Measurements from ENCODE around the gene MYO7B.
A peak's percentile ranks its signal among the peaks of the same experiment; 100 is the strongest.

Gene MYO7B

DNA sequence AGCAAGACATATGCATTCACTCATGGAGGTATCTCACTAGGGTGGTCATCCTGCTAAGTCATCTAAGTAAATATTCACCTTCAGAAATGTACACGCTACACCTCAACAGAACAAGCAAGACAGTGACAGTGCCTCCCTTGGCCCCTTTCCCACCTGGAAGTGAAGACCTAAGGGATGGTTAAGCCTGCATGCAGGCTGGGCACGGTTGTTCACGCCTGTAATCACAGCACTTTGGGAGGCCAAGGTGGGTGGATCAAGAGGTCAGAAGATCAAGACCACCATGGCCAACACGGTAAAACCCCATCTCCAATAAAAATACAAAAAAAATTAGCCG, 135.4 kb downstream of the MYO7B start:
- Histone ChIP-seq H2AK5ac (ENCODE audit: low read length) (no peak overlapping the region), H3K79me1 (ENCODE audit: low read length) (no peaks in the 10 kb centered on the region), H3K18ac (ENCODE audit: low read length) (no peak overlapping the region), H3K4ac (ENCODE audit: low read depth, low read length) (no peak overlapping the region), H4K8ac (ENCODE audit: low read depth, low read length) (no peak overlapping the region), H3K27me3 (ENCODE audit: insufficient read depth, low read length, poor library complexity) (peaks cover 4% of the 10 kb centered on the region), H3K27ac (ENCODE audit: low read depth, low read length) (no peak overlapping the region), H3K4me1 (ENCODE audit: control insufficient read depth, low read depth, low read length) (no peaks in the 10 kb centered on the region), H3K36me3 (ENCODE audit: control insufficient read depth, insufficient read depth, low read length) (no peaks in the 10 kb centered on the region), H2BK120ac (ENCODE audit: low read depth, low read length) (no peak overlapping the region), H3K56ac (ENCODE audit: low read length) (no peak overlapping the region), H3K79me2 (ENCODE audit: control insufficient read depth, insufficient read depth, low read length) (no peaks in the 10 kb centered on the region), H2BK5ac (ENCODE audit: low read length) (no peak overlapping the region), H3K4me2 (ENCODE audit: low read length) (no peak overlapping the region), H4K5ac (ENCODE audit: low read length) (no peak overlapping the region), H3K4me3 (ENCODE audit: low read length) (no peak overlapping the region), H2BK15ac (replicated peaks; ENCODE audit: low read depth) (no peak overlapping the region), H3K9ac (ENCODE audit: low read length) (no peak overlapping the region), H3K23ac (ENCODE audit: low read length) (no peak overlapping the region)
- WGBS (ENCODE audit: extremely low coverage, insufficient coverage, low lambda C conversion rate): no CpG with 5 or more reads among the region's 5 CpGs
- no peak for DNase-seq

- Histone ChIP-seq H3K4ac (ENCODE audit: low read depth, low read length) (no peak overlapping the region), H3K4me3 (ENCODE audit: low read length) (no peak overlapping the region), H3K23ac (ENCODE audit: low read length) (peak overlapping the region; percentile 66), H2BK120ac (ENCODE audit: low read depth, low read length) (no peak overlapping the region), H3K36me3 (ENCODE audit: control insufficient read depth, insufficient read depth, low read length) (no peaks in the 10 kb centered on the region), H3K4me1 (ENCODE audit: control insufficient read depth, low read depth, low read length) (no peaks in the 10 kb centered on the region), H3K56ac (ENCODE audit: low read length) (no peak overlapping the region), H3K27ac (ENCODE audit: low read depth, low read length) (no peak overlapping the region), H3K79me2 (ENCODE audit: control insufficient read depth, insufficient read depth, low read length) (no peaks in the 10 kb centered on the region), H2BK15ac (replicated peaks; ENCODE audit: low read depth) (no peak overlapping the region), H4K5ac (ENCODE audit: low read length) (no peak overlapping the region), H3K9ac (ENCODE audit: low read length) (no peak overlapping the region), H2BK5ac (ENCODE audit: low read length) (no peak overlapping the region), H3K4me2 (ENCODE audit: low read length) (no peak overlapping the region), H4K8ac (ENCODE audit: low read depth, low read length) (no peak overlapping the region), H3K18ac (ENCODE audit: low read length) (no peak overlapping the region), H2AK5ac (ENCODE audit: low read length) (no peak overlapping the region), H3K79me1 (ENCODE audit: low read length) (no peaks in the 10 kb centered on the region), H3K27me3 (ENCODE audit: insufficient read depth, low read length, poor library complexity) (peaks cover 7% of the 10 kb centered on the region)
- no peak for DNase-seq
- no CpG with 5 or more reads among the region's 14 CpGs for WGBS (ENCODE audit: extremely low coverage, insufficient coverage, low lambda C conversion rate)
Measured at GRCh38 chr2:127671557-127672302, 136.2 kb downstream of the MYO7B start.

- Histone ChIP-seq H3K4me3 (ENCODE audit: low read length) (no peak overlapping the region), H3K56ac (ENCODE audit: low read length) (no peak overlapping the region), H3K4me1 (ENCODE audit: control insufficient read depth, low read depth, low read length) (no peaks in the 10 kb centered on the region), H2BK15ac (replicated peaks; ENCODE audit: low read depth) (no peak overlapping the region), H3K23ac (ENCODE audit: low read length) (no peak overlapping the region), H2BK5ac (ENCODE audit: low read length) (no peak overlapping the region), H3K27me3 (ENCODE audit: insufficient read depth, low read length, poor library complexity) (peaks cover 7% of the 10 kb centered on the region), H3K36me3 (ENCODE audit: control insufficient read depth, insufficient read depth, low read length) (no peaks in the 10 kb centered on the region), H3K4ac (ENCODE audit: low read depth, low read length) (no peak overlapping the region), H3K18ac (ENCODE audit: low read length) (no peak overlapping the region), H3K4me2 (ENCODE audit: low read length) (no peak overlapping the region), H3K27ac (ENCODE audit: low read depth, low read length) (no peak overlapping the region), H2AK5ac (ENCODE audit: low read length) (no peak overlapping the region), H4K8ac (ENCODE audit: low read depth, low read length) (no peak overlapping the region), H3K9ac (ENCODE audit: low read length) (no peak overlapping the region), H4K5ac (ENCODE audit: low read length) (no peak overlapping the region), H3K79me1 (ENCODE audit: low read length) (no peaks in the 10 kb centered on the region), H2BK120ac (ENCODE audit: low read depth, low read length) (no peak overlapping the region), H3K79me2 (ENCODE audit: control insufficient read depth, insufficient read depth, low read length) (no peaks in the 10 kb centered on the region)
- WGBS (ENCODE audit: extremely low coverage, insufficient coverage, low lambda C conversion rate): no CpG with 5 or more reads among the region's 20 CpGs
- no peak for DNase-seq
Measured at GRCh38 chr2:127672341-127673224, 137.1 kb downstream of the MYO7B start.

GRCh38 chr2:127673291-127674069, 138.0 kb downstream of the MYO7B start:
- H3K27ac ChIP-seq (ENCODE audit: low read depth, low read length): no peak overlapping the region
- peaks cover 7% of the 10 kb centered on the region for H3K27me3 ChIP-seq (ENCODE audit: insufficient read depth, low read length, poor library complexity)

GRCh38 chr2:127674241-127675209, 139.0 kb downstream of the MYO7B start:
- no peak overlapping the region for H3K4ac ChIP-seq (ENCODE audit: low read depth, low read length)
- H3K4me2 ChIP-seq (ENCODE audit: low read length): peak overlapping the region; percentile 70
- H3K79me1 ChIP-seq (ENCODE audit: low read length): no peaks in the 10 kb centered on the region
- peak overlapping the region; percentile 81 for H3K56ac ChIP-seq (ENCODE audit: low read length)
- H2BK5ac ChIP-seq (ENCODE audit: low read length): no peak overlapping the region
- H3K4me3 ChIP-seq (ENCODE audit: low read length): peak overlapping the region; percentile 23
- H3K4me1 ChIP-seq (ENCODE audit: control insufficient read depth, low read depth, low read length): no peaks in the 10 kb centered on the region
- DNase-seq: no peak
- no CpG with 5 or more reads among the region's 72 CpGs for WGBS (ENCODE audit: extremely low coverage, insufficient coverage, low lambda C conversion rate)
- H3K27ac ChIP-seq (ENCODE audit: low read depth, low read length): no peak overlapping the region
- H2BK120ac ChIP-seq (ENCODE audit: low read depth, low read length): no peak overlapping the region
- peaks cover 7% of the 10 kb centered on the region for H3K27me3 ChIP-seq (ENCODE audit: insufficient read depth, low read length, poor library complexity)
- no peak overlapping the region for H4K8ac ChIP-seq (ENCODE audit: low read depth, low read length)
- H3K79me2 ChIP-seq (ENCODE audit: control insufficient read depth, insufficient read depth, low read length): no peaks in the 10 kb centered on the region
- no peaks in the 10 kb centered on the region for H3K36me3 ChIP-seq (ENCODE audit: control insufficient read depth, insufficient read depth, low read length)
- no peak overlapping the region for H2BK15ac ChIP-seq (replicated peaks; ENCODE audit: low read depth)
- H3K9ac ChIP-seq (ENCODE audit: low read length): peak overlapping the region; percentile 59
- no peak overlapping the region for H3K23ac ChIP-seq (ENCODE audit: low read length)
- no peak overlapping the region for H4K5ac ChIP-seq (ENCODE audit: low read length)
- no peak overlapping the region for H2AK5ac ChIP-seq (ENCODE audit: low read length)
- H3K18ac ChIP-seq (ENCODE audit: low read length): peak overlapping the region; percentile 18

More at GRCh38 chr2:127673291-127674069, 138.0 kb downstream of the MYO7B start:
- no peaks in the 10 kb centered on the region for H3K79me1 ChIP-seq (ENCODE audit: low read length)
- H3K4me3 ChIP-seq (ENCODE audit: low read length): no peak overlapping the region
- no peak overlapping the region for H2BK5ac ChIP-seq (ENCODE audit: low read length)
- H3K79me2 ChIP-seq (ENCODE audit: control insufficient read depth, insufficient read depth, low read length): no peaks in the 10 kb centered on the region
- H4K8ac ChIP-seq (ENCODE audit: low read depth, low read length): no peak overlapping the region
- H2BK15ac ChIP-seq (replicated peaks; ENCODE audit: low read depth): no peak overlapping the region
- no peaks in the 10 kb centered on the region for H3K36me3 ChIP-seq (ENCODE audit: control insufficient read depth, insufficient read depth, low read length)
- no peak overlapping the region for H3K4me2 ChIP-seq (ENCODE audit: low read length)
- no CpG with 5 or more reads among the region's 17 CpGs for WGBS (ENCODE audit: extremely low coverage, insufficient coverage, low lambda C conversion rate)
- H3K4me1 ChIP-seq (ENCODE audit: control insufficient read depth, low read depth, low read length): no peaks in the 10 kb centered on the region
- H3K9ac ChIP-seq (ENCODE audit: low read length): no peak overlapping the region
- H3K18ac ChIP-seq (ENCODE audit: low read length): no peak overlapping the region
- H3K23ac ChIP-seq (ENCODE audit: low read length): no peak overlapping the region
- H4K5ac ChIP-seq (ENCODE audit: low read length): no peak overlapping the region
- no peak overlapping the region for H3K4ac ChIP-seq (ENCODE audit: low read depth, low read length)
- H3K56ac ChIP-seq (ENCODE audit: low read length): no peak overlapping the region
- H2AK5ac ChIP-seq (ENCODE audit: low read length): no peak overlapping the region
- no peak overlapping the region for H2BK120ac ChIP-seq (ENCODE audit: low read depth, low read length)
- no peak for DNase-seq
